ENCODE data around the gene PHLDB3.
"Not testable (repeated sequence)": the region's sequence is repeated elsewhere in the genome, so short reads cannot be mapped to it uniquely, and the experiment has no call there.

PHLDB3 gene

DNA sequence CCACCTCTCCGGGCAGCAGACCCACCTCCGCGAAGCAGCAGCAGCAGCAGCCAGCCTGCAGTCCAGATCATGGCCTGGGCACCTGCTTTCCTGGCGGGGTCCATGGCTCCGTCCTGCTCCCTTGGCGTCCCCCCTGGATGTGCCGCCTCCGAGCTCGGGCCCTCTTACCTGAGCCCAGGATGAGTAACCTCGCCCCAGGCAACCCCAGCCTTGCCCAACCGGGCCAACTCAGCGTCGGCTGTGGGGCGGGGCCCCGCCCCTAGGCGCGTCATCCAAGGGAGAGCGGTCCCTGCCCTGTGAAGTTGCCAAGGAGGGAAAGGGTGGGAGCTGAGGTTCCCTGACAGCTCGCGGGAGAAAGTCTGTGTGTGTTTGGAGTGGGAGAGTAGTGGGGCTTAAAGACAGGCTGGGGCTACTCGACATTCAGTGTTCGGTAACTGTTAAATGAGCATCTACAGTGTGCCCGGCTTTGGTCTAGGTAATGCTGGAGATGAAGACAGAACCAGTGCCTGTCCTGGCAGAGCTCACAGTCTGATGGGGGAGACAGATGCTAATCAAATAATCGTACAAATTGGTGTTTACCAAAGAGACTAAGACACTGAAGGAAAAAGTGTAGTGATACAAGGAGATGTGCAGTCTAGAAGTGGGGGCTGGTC, 39.0 kb downstream of the PHLDB3 start, which contains the start of gene LYPD3:
Gene LYPD3 (minus strand): TSS at position 141 of the 653 bp plus-strand sequence. CDS start 37 bp downstream, at position 104.
- no peak for DNase-seq

DNA sequence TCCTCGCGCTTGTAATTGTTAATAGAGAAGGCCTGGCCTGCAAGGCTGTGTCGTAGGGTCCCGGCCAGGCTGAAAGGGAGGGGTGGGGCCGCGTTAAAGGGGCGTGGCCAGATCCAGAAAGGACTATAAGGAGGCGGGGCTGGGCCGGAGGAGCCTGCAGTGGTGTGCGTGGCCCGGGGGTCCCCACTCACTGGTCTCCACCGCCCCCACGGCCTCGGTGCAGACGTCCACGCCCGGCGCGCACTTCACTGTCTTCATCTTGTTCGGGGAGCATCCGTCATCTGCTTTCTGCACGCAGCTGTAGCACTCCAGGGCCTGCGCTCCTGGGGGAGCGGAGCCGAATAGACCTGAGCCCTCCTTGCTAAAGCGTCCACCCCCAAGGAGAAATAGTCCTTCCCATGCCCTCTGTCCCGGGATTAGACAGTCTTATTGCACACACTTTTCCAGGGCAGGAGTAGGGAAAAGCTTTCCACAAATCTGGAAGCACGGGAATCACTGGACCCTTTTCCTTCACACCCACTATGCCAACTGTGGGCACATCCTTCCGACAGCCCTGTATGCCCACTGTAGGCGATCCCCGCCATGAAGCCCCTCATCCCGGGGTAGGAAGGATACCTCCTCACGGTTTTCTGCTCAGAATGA, 40.3 kb downstream of the PHLDB3 start:
- peak; percentile 78 for DNase-seq

DNA sequence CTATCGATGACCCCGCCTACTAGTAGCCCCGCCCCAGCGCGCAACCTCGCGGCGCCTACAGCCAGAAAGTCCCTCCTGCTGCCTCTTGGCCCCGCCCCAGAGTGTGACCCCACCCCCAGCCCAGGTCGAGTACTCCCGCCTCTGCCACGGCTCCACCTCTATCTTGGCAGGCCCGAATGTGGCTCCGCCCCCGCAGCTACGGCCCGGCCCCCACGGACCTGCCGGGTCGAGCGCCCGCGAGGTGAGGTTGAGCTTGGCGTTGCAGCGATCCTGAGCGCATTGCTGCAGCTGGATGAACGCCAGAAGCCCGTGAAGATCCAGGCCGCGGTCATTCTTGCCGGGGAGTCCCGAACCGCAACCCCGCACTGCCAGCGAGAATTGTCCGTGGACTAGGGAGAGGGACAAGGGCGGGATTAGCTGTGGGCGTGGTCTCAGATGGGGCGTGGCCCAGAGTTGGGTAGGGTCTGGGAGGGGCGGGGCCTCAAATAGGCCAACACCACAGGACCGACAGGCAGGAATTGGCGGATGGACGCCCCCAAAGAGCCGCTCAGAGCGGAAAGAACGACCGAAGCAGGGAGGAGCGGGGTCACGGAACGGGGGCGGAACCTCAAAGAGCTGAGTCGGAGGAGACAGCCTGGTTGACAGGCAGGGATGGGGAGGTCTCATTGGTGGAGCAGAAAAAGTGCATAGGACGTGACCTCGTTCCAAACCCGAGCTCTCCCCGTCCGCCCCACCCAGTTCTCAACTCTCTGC, 41.0 kb downstream of the PHLDB3 start:
- peak; percentile 99 for DNase-seq

DNA sequence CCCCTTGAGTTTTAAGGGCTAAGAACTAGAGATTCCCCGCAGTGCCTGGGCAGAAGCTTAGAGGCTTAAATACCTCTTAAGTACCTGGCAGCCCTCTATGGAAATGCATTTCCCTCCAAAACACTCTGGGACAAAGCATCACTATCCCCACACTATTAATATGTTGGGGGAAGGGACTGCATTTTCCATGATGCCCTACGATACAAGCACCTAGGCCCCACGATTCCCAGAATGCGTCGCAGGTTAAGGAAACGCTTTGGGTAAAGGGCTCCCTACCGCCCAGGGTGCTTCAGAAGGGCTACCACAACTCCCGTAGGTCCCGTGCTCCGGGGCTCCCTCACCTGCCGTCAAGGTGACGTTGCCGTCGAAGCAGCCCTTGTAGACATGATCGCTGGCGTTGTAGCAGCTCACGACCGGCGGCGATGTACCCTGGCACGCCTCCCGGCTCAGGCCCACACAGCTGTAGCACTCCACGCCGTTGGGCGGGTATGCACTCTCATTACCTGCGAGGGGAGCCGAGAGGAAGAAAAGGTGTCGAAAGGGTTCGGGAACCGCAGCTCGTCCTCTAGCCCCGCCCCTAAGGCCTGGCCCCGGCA, 41.7 kb downstream of the PHLDB3 start:
- DNase-seq, result no peak

DNA sequence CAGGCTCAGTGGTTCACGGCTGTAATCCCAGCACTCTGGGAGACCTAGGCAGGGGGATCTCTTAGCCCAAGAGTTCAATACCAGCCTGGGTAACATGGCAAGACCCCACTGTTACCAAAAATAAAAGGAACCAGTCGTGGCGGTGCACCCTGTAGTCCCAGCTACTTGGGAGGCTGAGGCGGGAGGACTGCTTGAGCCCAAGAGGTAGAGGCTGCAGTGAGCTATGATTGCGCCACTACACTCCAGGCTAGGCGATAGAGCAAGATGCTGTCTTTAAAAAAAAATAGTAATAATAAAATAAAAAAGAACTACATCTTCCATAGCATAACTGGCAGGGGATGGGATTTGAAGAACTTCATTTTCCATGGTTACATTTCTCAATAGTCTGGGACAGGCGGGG, 42.2 kb downstream of the PHLDB3 start:
- no peak for DNase-seq

DNA sequence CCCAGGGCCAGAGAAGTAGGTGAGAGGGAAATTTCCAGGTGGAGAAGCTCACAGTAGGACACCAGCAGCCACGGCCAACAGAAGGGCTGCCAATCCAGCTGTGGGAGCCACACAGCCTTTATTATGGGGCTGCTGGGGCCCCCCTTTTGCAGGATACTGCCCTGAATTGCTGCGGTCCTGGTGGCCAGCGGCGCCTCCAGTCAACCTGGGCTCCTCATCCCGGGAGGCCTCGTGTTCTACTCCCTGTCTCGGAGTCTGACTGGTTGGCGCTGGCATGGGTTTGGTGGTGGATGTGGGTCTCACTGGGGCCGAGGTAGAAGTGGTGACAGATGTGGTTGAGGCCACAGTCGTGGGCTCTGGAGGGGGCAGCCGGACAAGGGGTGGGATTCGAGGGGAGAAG, 43.2 kb downstream of the PHLDB3 start:
- no peak for DNase-seq

DNA sequence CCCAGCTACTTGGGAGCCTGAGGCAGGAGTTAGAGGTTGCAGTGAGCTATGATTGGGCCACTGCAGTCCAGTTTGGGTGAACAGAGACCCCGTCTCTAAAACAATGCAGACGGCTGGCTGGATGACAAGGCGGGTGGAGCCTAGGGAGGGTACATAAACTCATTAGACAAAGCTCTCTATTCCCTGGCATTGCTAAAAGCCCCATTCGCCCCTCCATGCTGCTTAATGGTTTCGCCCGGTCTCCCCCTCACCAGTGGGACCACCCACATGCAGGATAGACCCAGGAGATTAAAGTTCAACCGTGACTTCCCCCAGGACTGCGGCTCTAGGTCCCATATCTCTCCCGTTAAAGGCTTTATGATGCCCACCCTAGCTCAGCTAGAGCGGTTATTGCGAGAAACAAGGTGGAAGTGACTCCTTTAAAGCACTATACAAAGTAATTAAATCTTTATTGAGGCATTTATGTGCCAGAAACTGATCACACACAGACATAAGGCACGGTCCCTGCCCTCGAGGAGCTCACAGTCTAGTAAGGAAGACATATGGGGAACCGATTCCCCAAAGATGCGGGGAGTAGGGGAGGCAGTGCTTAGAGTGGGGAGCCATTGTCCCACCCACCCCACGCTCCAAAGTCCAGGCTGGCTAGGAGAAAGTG, 44.1 kb downstream of the PHLDB3 start:
- no peak for DNase-seq

DNA sequence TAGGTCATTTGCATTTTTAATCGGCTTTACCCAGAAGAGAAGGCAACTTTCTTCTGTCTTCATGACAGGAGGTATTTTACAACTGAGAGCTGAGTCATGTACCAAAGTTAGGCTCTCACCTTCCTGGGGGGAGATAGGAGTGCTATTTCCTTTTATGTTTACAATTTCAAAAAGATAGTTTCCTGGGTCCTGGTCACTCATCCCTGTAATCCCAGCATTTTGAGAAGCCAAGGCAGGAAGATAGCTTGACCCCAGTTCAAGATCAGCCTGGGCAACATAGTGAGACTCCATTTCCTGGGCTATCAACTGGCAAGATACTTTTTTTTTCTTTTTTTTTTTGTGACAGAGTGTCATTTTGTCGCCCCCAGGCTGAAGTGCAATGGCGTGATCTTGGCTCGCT, 46.7 kb downstream of the PHLDB3 start:
- DNase-seq, result no peak

DNA sequence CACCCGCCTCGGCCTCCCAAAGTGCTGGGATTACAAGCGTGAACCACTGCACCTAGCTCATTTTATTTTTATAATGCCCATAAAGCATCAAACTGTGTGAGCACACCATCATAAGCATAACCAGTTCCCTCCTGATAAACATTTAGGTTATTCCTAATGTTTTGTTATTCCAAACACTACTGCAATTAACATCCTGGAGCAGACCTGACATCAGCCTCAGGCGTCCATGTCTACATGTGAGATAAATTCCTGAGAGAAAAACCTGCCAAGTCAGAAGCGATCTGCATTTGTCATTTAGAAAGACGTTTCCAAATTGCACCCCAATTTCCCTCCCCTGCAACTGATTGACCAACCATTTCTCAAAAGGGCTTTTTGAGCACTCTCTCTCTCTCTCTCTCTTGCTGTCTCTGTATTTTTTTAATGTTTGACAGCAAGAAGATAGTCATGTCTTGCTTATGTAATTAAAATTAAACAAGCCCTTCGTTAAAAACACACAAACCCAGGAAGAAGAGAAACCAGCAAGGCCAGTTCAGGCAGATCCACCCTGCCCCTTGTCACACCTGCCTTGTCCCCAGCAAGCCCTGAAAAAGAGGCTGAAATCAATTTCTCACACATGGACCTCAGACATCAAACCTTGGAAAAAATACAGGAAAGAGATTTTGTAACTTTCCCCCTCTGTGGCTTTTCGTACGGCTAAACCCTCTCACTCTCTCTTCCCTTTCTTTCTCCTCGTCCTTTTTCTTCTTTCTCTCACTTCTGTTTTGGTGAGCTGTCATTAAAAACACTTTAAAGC, 49.0 kb downstream of the PHLDB3 start:
- no peak for DNase-seq

DNA sequence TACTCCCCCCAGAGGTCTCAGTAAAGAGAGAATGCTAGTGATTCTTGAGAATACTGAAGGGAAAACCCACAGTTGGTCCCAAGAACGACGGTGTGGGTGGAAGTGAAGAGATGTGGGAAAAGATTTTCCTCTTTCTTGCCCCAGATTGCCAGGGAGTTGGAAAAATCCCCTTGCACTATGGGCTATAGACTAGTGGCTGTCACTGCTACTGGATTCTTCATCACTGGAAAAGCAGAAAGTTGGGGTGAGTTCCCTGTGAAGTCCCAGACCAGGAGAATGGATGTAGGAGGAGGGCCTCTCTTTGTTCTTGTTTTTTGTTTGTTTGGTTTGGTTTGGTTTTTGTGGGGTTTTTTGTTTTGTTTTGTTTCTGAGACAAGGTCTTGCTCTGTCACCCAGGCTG, 50.5 kb downstream of the PHLDB3 start:
- DNase-seq, result no peak

DNA sequence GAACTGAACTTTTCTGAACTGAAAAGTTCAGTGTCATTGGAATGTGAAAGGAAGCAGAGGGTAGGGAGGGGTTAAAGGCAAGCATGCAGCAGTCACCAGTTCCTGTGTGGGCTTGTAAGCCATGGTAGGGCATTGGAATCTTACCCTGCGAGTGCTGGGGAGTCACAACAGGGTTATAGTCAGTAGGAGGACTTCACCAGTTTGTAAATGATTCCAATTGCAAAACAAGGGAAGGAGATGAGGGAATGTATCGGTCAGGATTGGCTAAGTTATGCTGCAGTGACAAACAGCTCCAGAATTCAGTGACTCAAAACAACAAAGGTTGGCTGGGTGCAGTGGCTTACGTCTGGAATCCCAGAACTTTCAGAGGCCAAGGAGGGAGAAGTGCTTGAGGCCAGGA, 52.0 kb downstream of the PHLDB3 start:
- no peak for DNase-seq

DNA sequence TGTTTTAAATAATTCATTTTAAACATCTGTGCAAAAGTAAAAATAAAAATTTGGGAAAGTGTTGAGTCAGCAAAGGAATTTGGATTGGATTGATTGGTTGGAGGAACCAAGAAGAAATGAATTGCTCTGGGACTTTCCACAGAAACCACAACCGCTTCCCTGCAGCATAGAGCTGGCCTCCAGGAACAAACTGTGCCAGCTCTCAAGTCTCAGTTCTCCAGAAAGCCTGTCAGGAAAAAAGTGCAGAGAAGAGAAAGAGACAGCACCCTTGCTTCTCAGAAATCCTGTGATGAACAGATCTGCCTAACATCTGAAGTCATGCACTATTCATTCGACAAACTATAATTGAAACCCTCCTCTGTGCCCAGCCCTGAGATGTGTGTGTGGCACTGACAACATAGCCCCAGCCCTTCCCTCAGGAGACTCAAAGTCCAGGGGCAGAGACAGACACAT, 54.0 kb downstream of the PHLDB3 start:
- no peak for DNase-seq

DNA sequence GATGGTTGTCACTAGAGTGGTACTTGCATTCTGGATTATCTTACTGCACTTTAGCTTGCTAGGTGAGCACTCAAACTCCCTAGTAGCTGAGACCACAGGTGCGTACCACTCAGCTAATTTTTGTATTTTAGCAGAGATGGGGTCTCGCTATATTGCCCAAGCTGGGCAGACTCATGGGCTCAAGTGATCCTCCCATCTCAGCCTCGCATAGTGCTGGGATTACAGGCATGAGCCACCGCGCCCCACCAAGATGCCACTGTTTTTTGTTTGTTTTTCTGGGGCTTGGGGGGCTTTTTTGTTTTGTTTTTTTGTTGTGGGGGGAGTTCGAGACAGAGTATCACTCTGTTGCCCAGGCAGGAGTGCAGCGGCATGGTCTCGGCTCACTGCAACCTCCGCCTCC, 56.9 kb downstream of the PHLDB3 start:
- DNase-seq, result no peak

DNA sequence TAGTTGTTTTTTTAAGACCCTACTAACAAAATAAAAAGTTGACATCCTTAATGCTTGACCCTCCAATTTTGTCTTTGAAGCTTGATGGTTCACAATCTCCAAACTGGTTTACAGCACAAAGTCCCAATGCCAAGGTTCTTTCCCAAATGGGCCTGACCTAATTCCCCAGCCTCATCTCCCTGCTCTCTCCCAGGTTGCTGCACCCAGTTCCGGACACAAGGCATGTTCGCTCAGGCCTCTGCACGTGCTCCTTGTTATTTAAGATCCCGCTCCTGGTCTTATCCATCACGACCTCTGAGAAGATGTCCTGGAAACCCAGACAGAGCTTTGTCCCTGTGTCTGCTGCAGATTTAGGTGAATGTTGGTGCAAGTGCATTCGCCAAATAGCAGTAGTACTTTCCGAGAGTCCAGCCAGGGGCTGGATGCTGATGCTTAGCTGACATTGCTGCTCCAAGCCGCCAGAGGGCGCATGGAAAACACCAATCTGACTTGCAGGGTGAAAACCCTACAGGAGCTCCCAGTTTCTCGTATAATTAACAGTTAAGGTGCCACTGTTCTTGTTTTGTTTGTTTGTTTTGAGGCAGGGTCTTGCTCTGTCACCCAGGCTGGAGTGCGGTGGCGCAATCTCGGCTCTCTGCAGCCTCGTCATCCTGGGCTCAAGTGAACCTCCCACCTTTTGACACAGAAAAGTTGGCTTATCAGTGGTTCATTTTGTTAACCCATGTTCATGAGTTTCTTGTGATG, 57.6 kb downstream of the PHLDB3 start:
- DNase-seq, result peak; percentile 67

DNA sequence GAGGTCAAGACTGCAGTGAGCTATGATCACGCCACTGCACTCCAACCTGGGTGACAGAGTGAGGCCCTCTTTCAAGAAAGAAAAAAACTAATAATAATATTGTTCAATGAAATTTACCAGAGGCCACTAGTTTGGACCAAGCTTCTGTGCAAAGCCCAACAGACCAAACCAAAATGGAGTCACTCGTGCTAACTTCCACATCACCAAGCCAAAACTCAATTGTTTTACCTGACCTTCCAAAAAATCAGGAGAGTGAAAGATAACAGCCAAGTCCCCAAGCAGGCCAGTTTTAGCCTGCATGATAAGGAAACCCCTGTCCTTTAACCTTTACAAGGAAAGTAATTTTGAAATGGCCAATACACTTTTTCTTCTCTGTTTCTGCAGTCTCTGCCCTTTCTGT, 59.1 kb downstream of the PHLDB3 start:
- DNase-seq, result no peak

DNA sequence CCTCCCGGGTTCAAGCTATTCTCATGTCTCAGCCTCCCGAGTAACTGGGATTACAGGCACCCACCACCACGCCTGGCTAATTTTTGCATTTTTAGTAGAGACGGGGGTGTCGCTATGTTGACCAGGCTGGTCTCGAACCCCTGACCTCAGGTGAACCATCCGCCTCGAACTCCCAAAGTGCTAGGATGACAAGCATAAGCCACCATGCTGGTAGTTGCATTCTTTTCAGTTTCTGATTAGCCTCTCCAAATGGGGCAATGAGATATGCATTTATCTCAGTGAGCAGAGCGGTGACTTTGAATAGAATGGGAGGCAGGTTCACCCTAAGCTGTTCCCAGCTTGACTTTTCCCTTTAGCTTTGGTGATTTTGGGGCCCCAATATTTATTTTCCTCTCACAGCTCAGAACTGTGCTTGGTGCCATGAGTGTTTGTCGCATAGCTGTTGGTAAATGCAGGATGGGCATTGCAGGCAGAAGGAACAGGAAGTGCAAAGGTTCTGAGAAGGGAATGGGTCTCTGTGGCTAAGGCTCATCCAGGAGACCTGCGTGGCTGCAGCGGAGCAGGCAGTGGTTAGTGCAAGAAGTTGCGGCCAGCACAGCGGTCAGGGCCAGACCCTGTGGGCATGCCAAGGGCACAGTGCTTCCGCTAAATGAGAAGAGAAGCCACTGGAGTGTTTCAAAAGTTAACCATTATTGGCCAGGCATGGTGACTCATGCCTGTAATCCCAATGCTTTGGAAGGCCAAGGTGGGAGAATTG, 59.8 kb downstream of the PHLDB3 start:
- DNase-seq, result no peak

DNA sequence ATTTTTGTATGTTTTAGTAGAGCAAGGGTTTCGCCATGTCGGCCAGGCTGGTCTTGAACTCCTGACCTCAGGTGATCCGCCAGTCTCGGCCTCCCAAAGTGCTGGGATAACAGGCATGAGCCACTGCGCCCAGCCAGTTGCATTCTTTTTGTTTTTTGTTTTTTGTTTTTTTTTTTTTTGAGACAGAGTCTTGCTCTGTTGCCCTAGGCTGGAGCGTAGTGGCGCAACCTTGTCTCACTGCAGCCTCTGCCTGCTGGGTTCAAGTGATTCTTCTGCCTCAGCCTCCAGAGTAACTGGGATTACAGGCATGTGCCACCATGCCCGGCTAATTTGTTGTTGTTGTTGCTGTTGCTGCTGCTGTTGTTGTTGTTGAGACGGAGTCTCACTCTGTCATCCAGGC, 60.5 kb downstream of the PHLDB3 start:
- DNase-seq, result not testable (repeated sequence)

DNA sequence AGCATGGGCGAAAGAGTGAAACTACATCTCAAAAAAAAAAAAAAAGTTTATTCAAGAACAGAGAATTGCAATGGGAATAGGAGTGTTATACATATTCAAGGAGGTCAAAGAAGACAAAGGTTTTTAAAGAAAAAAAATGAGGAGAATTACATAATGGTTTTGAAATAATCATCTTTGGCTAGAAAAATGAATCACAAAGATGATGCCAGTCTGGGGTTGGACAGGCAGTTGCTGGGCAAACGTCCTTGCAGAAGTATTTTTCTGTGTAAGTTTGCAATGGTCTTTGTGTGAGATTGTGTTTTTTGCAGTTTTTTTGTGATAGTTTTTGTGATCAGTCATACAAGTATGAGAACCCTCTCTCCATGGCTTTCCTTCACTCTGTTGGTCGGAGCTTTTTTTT, 62.8 kb downstream of the PHLDB3 start:
- DNase-seq, result no peak

DNA sequence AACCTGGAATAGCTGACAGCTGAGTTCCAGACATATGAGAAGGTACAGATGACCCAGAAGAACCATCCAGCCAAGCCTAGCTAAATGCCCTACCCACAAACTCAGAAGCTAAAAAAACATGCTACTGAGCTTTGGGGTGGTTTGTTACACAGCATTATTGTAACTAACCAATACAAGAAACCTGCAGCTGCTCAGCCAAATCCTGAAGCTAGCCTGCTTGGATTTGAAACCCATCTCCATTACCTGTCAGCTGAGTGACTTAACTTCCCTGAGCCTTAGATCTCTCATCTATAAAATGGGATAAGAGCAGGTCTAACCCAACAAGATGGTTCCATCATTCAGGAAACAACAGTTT, 64.9 kb downstream of the PHLDB3 start:
- no peak for DNase-seq

DNA sequence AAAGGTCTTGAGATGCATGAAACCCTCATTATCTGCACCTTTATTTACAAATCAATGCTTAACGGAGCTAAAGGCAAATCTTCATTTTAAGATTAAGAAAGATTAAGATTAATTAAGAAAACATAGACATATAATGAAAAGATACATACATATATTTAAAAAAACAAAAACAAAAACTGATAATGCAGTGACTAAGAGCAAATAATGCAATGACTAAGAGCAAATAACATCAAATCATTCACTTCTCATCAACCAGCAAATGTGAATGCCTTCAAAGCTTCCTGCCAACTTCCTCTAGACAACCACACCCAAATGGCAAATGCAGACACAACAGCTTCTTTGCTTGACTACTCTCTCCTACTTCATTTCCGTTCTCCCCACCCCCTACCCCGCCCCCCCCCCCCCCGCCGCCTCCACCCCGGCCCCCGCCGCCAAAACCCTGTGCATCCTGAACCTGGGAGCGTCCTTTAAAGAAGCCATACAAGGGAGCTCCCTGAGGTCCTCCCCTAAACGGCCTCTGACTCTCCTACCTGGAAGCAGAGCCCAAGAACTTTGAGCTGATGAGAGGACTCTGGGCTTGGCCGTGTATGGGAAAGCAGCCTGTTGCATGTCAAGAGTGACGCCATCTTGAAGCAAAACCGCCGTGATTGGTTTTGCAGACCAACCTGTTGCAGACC, 65.4 kb downstream of the PHLDB3 start:
- peak; percentile 22 for DNase-seq
